GM19452 (cell line): ENCODE measurements around the gene AGT.

Experiments
- ATAC-seq: cut with Tn5 transposase; IDR thresholded peaks from one replicate; pipeline ENCODE4 v1.9.1; 2021; ENCODE audit not compliant: unreplicated experiment

Gene AGT

GRCh38 chr1:230713915-230714764 is at the start of gene AGT:
TSS of gene AGT (minus strand) at chr1:230714122. CDS start at chr1:230710823, 3,299 bp downstream.
- no peak for ATAC-seq

GRCh38 chr1:230761443-230762167 is 47.7 kb upstream of the AGT start:
- ATAC-seq: no peak

- ATAC-seq: no peak
Observed at GRCh38 chr1:230760360-230760827, 46.5 kb upstream of the AGT start.

GRCh38 chr1:230759369-230760065 is 45.6 kb upstream of the AGT start:
- no peak for ATAC-seq

GRCh38 chr1:230758709-230759368 is 44.9 kb upstream of the AGT start:
- ATAC-seq: no peak

- ATAC-seq: no peak
Observed at GRCh38 chr1:230757856-230758708, 44.2 kb upstream of the AGT start.

GRCh38 chr1:230754796-230755195 is 40.9 kb upstream of the AGT start:
- no peak for ATAC-seq

GRCh38 chr1:230753586-230754251 is 39.8 kb upstream of the AGT start:
- ATAC-seq: no peak

- ATAC-seq: no peak
Observed at GRCh38 chr1:230753191-230753585, 39.3 kb upstream of the AGT start.

GRCh38 chr1:230752407-230752806 is 38.5 kb upstream of the AGT start:
- no peak for ATAC-seq

- ATAC-seq: no peak
Observed at GRCh38 chr1:230750986-230751625, 37.2 kb upstream of the AGT start.

GRCh38 chr1:230750576-230750975 is 36.7 kb upstream of the AGT start:
- no peak for ATAC-seq

GRCh38 chr1:230749635-230750034 is 35.7 kb upstream of the AGT start:
- ATAC-seq: no peak

GRCh38 chr1:230749150-230749549 is 35.2 kb upstream of the AGT start:
- no peak for ATAC-seq

GRCh38 chr1:230747890-230748800 is 34.2 kb upstream of the AGT start:
- no peak for ATAC-seq

- no peak for ATAC-seq
Observed at GRCh38 chr1:230747127-230747730, 33.3 kb upstream of the AGT start, which contains the start of gene CAPN9. TSS of gene CAPN9 (plus strand) at chr1:230747388. CDS start at chr1:230747497, 109 bp downstream.

GRCh38 chr1:230746617-230747016 is 32.7 kb upstream of the AGT start:
- ATAC-seq: no peak
